Measurements from ENCODE around the gene TEX13A. TPM values are rescaled to one million over a fixed set of nuclear protein-coding genes. Genes with fewer than 3 reads are reported as not detected.
A peak's percentile ranks its signal among the peaks of the same experiment; 100 is the strongest.
"Not testable (repeated sequence)": the region's sequence is repeated elsewhere in the genome, so short reads cannot be mapped to it uniquely, and the experiment has no call there.

The TEX13A gene, protein sequence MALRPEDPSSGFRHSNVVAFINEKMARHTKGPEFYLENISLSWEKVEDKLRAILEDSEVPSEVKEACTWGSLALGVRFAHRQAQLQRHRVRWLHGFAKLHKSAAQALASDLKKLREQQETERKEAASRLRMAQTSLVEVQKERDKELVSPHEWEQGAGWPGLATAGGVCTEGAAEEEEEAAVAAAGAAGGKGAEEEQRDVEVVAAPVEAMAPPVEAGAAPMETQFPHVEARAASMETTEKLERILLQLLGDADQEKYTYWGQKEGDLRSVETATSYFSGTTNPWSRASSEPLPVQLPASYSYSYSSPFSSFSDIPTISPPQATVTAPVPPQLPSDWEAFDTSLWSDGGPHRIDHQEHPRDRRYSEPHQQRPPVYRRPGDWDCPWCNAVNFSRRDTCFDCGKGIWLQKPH
- total RNA-seq = not detected
- not detected for polyA plus RNA-seq
- long read RNA-seq, donor 1 = 0 reads
- long read RNA-seq, donor 2 = 0 reads
- long read RNA-seq, donor 3 = 0 reads
- long read RNA-seq, donor 4 = 0 reads

DNA sequence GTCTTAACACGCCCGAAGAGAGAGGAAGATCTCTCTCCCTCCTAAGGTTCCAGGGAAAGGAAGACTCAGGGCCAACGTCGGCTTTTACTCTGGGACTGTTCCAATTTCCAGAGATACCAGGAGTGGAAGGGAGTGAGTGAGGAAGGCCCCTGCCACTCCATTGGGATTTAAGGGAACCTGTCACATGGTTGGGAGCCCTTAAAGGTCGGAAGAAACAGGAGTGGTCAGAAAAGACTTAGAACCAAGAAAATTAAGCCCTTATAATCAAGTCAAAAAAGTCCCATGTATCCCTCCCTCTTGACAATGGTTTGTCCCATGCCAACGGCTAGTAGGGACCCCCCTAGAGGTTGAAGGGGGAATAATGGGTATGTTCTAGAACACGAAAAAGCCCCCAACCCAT, at the start of gene TEX13A:
TSS of gene TEX13A (minus strand) at position 59 of the 400 bp plus-strand sequence. CDS start 297 bp downstream, outside the sequence.
- intact Hi-C loops (cut with DNase I) = no loop called here
- no peaks in the 10 kb centered on the region for H3K9me3 ChIP-seq (ENCODE audit: control insufficient read depth, low read length)
- 91% methylated on average over 7 of the region's 7 CpGs for WGBS
- H3K27ac ChIP-seq (ENCODE audit: low read length) = no peak within 1 kb of the TSS
- no peaks in the 10 kb centered on the region for H3K4me1 ChIP-seq (ENCODE audit: control insufficient read depth, insufficient read depth, low read length)
- H3K4me3 ChIP-seq (ENCODE audit: low read length) = no peak within 1 kb of the TSS
- ATAC-seq (no peak), DNase-seq (no peak)
- H3K27me3 ChIP-seq (ENCODE audit: control insufficient read depth, insufficient read depth) = no peaks in the 10 kb centered on the region

DNA sequence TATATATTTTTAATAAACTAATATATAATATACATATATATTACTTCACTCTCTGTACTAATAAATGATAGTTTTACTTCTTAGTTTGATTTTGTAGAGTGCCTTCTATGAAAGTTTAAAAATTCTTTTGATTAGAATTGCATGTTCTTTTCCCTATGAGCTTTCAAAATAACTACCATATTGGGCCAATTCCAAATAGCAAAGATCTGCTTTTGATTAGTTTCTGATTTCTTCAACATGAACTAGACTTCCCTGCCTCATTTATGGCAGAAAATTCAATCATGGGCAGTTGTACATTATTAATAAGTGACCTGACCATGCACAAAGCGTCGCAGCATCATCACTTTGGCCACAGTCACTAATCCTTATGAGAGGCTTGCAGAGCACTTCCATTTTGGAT, 48.9 kb upstream of the TEX13A start:
- ATAC-seq (no peak), DNase-seq (no peak)
- Histone ChIP-seq H3K9me3 (ENCODE audit: control insufficient read depth, low read length) (no peaks in the 10 kb centered on the region), H3K27me3 (ENCODE audit: control insufficient read depth, insufficient read depth) (no peaks in the 10 kb centered on the region), H3K4me3 (ENCODE audit: low read length) (no peak overlapping the region), H3K27ac (ENCODE audit: low read length) (no peak overlapping the region), H3K4me1 (ENCODE audit: control insufficient read depth, insufficient read depth, low read length) (no peaks in the 10 kb centered on the region)
- intact Hi-C loops (cut with DNase I) = no loop called here
- WGBS = 93% methylated on average over 2 of the region's 2 CpGs

- Histone ChIP-seq H3K4me1 (ENCODE audit: control insufficient read depth, insufficient read depth, low read length) (no peaks in the 10 kb centered on the region), H3K4me3 (ENCODE audit: low read length) (no peak overlapping the region), H3K27me3 (ENCODE audit: control insufficient read depth, insufficient read depth) (no peaks in the 10 kb centered on the region), H3K27ac (ENCODE audit: low read length) (no peak overlapping the region), H3K9me3 (ENCODE audit: control insufficient read depth, low read length) (no peaks in the 10 kb centered on the region)
- ATAC-seq (no peak), DNase-seq (no peak)
- WGBS = 58% methylated on average over 2 of the region's 2 CpGs
- intact Hi-C loops (cut with DNase I) = no loop called here
Observed at GRCh38 chrX:105267167-105267566, 46.7 kb upstream of the TEX13A start.

- no peaks in the 10 kb centered on the region for H3K27me3 ChIP-seq (ENCODE audit: control insufficient read depth, insufficient read depth)
Observed at GRCh38 chrX:105266456-105266855, 46.0 kb upstream of the TEX13A start.

DNA sequence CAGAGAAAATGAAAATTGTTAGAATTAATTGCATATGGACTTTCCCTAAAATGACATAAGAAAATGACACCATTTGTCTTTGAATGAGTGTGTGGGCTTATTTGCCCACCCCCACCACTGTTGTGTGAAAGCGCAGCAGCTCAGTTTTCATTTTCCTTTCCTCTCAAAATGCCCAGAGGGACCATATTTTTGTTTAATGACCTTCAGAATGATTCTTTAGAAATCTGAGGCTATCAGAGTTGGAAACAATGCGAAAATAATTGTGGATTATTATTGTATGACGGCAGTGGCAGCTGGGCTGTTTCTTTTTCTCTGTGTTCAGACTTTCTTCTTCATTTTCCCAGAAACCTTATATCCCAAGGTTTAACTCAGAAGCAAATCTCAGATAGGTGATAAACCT, 44.6 kb upstream of the TEX13A start:
- intact Hi-C loops (cut with DNase I) = no loop called here
- Histone ChIP-seq H3K27ac (ENCODE audit: low read length) (no peak overlapping the region), H3K9me3 (ENCODE audit: control insufficient read depth, low read length) (no peaks in the 10 kb centered on the region), H3K4me3 (ENCODE audit: low read length) (no peak overlapping the region), H3K4me1 (ENCODE audit: control insufficient read depth, insufficient read depth, low read length) (no peaks in the 10 kb centered on the region), H3K27me3 (ENCODE audit: control insufficient read depth, insufficient read depth) (no peaks in the 10 kb centered on the region)
- DNase-seq (no peak), ATAC-seq (no peak)
- 47% methylated on average over 3 of the region's 3 CpGs for WGBS

More at GRCh38 chrX:105266456-105266855, 46.0 kb upstream of the TEX13A start:
- no peak for ATAC-seq
- Histone ChIP-seq H3K4me3 (ENCODE audit: low read length) (no peak overlapping the region), H3K27ac (ENCODE audit: low read length) (no peak overlapping the region), H3K4me1 (ENCODE audit: control insufficient read depth, insufficient read depth, low read length) (no peaks in the 10 kb centered on the region), H3K9me3 (ENCODE audit: control insufficient read depth, low read length) (no peaks in the 10 kb centered on the region)
- 80% methylated on average over 1 of the region's 1 CpG for WGBS
- no peak for DNase-seq
- intact Hi-C loops (cut with DNase I) = no loop called here

DNA sequence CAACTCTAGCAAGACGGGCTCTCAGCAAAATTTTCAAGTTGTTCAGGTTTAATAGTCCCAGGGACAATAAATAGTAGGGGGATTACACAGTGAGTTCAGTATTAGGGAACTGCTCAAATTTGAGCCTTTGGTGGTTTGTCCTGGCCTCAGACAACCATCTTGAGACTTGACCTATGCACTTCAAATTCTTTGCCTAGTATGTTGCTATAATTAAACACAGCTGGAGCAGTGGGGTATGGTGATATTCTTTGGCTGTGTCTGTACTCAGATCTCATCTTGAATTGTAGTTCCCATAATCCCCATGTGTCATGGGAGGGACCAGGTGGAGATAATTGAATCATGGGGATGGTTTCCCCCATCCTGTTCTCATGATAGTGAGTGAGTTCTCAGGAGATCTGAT, 43.3 kb upstream of the TEX13A start:
- Histone ChIP-seq H3K4me3 (ENCODE audit: low read length) (no peak overlapping the region), H3K4me1 (ENCODE audit: control insufficient read depth, insufficient read depth, low read length) (no peaks in the 10 kb centered on the region), H3K27ac (ENCODE audit: low read length) (no peak overlapping the region), H3K27me3 (ENCODE audit: control insufficient read depth, insufficient read depth) (no peaks in the 10 kb centered on the region), H3K9me3 (ENCODE audit: control insufficient read depth, low read length) (no peaks in the 10 kb centered on the region)
- 83% methylated on average over 1 of the region's 1 CpG for WGBS
- DNase-seq (no peak), ATAC-seq (no peak)
- intact Hi-C loops (cut with DNase I) = no loop called here

GRCh38 chrX:105263171-105263570, 42.7 kb upstream of the TEX13A start:
- no peak for ATAC-seq
- WGBS = 94% methylated on average over 2 of the region's 2 CpGs
- intact Hi-C loops (cut with DNase I) = no loop called here
- H3K9me3 ChIP-seq (ENCODE audit: control insufficient read depth, low read length) = no peaks in the 10 kb centered on the region
- H3K4me3 ChIP-seq (ENCODE audit: low read length) = no peak overlapping the region
- H3K27me3 ChIP-seq (ENCODE audit: control insufficient read depth, insufficient read depth) = no peaks in the 10 kb centered on the region
- DNase-seq = no peak
- H3K27ac ChIP-seq (ENCODE audit: low read length) = no peak overlapping the region
- H3K4me1 ChIP-seq (ENCODE audit: control insufficient read depth, insufficient read depth, low read length) = no peaks in the 10 kb centered on the region

- no peaks in the 10 kb centered on the region for H3K9me3 ChIP-seq (ENCODE audit: control insufficient read depth, low read length)
- no peak overlapping the region for H3K27ac ChIP-seq (ENCODE audit: low read length)
- H3K4me3 ChIP-seq (ENCODE audit: low read length) = no peak overlapping the region
- 63% methylated on average over 8 of the region's 8 CpGs for WGBS
- DNase-seq (peak; percentile 21 to 66 (median 49)), ATAC-seq (peak in 1 of 2 donors; percentile 45)
- H3K27me3 ChIP-seq (ENCODE audit: control insufficient read depth, insufficient read depth) = no peaks in the 10 kb centered on the region
- H3K4me1 ChIP-seq (ENCODE audit: control insufficient read depth, insufficient read depth, low read length) = no peaks in the 10 kb centered on the region
- intact Hi-C loops (cut with DNase I) = no loop called here
Observed at GRCh38 chrX:105260291-105261043, 40.0 kb upstream of the TEX13A start.

DNA sequence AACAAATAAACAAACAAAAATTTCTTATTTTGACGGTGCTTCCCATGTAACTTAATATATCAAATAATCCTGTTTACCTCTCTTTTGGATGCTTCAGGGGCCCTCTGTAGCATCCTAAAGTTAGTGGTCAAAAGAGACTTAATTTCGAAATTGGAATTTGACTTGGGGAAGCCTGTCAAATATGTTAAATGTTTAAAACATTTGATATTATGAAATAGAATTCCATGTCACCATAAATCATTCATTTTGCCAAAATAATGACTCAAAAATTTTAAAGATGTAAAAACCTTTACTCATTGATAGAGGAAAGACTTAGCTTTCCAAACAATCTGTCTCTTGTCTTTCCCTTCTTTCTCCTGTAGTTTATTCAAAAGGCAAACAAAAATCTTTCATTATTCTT, 20.6 kb upstream of the TEX13A start:
- ATAC-seq (no peak), DNase-seq (no peak)
- intact Hi-C loops (cut with DNase I) = no loop called here
- no peak overlapping the region for H3K27ac ChIP-seq (ENCODE audit: low read length)
- H3K27me3 ChIP-seq (ENCODE audit: control insufficient read depth, insufficient read depth) = no peaks in the 10 kb centered on the region
- no peaks in the 10 kb centered on the region for H3K9me3 ChIP-seq (ENCODE audit: control insufficient read depth, low read length)
- 77% methylated on average over 2 of the region's 2 CpGs for WGBS
- H3K4me1 ChIP-seq (ENCODE audit: control insufficient read depth, insufficient read depth, low read length) = no peaks in the 10 kb centered on the region
- H3K4me3 ChIP-seq (ENCODE audit: low read length) = no peak overlapping the region

- H3K4me1 ChIP-seq (ENCODE audit: control insufficient read depth, insufficient read depth, low read length); H3K4me3 ChIP-seq (ENCODE audit: low read length); ATAC-seq; intact Hi-C loops (cut with DNase I); H3K27me3 ChIP-seq (ENCODE audit: control insufficient read depth, insufficient read depth); H3K27ac ChIP-seq (ENCODE audit: low read length); DNase-seq; H3K9me3 ChIP-seq (ENCODE audit: control insufficient read depth, low read length): not testable (repeated sequence)
- WGBS = 67% methylated on average over 3 of the region's 3 CpGs
Observed at GRCh38 chrX:105237407-105237806, 16.9 kb upstream of the TEX13A start.

DNA sequence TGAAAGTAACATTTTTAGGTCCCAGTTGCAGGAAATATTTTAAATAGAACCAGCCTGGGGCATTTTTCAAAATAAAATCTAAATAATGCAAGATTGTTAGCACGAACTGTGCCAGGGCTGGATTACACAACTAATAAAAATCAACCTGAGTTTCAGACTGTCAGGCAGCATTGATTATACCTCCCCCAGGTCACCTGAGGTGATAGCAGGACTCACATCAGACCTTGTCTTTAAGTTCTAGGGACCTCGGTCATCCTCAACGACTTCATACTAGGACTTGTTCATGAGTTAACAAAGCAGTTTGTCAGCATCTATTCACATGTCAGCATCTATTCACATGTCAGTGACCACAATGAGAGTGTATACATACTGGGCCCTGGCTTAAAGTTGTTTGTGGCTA, 8.7 kb upstream of the TEX13A start:
- 80% methylated on average over 3 of the region's 3 CpGs for WGBS
- Histone ChIP-seq H3K9me3 (ENCODE audit: control insufficient read depth, low read length) (no peaks in the 10 kb centered on the region), H3K4me1 (ENCODE audit: control insufficient read depth, insufficient read depth, low read length) (no peaks in the 10 kb centered on the region), H3K27ac (ENCODE audit: low read length) (no peak overlapping the region), H3K4me3 (ENCODE audit: low read length) (no peak overlapping the region), H3K27me3 (ENCODE audit: control insufficient read depth, insufficient read depth) (no peaks in the 10 kb centered on the region)
- DNase-seq (no peak), ATAC-seq (no peak)
- intact Hi-C loops (cut with DNase I) = no loop called here
